ENCODE measurements around the gene CYP4A11. TPM values are rescaled to one million over a fixed set of nuclear protein-coding genes. Genes with fewer than 3 reads are reported as not detected.
"Not testable (repeated sequence)": the region's sequence is repeated elsewhere in the genome, so short reads cannot be mapped to it uniquely, and the experiment has no call there.

CYP4A11 gene
- total RNA-seq, 1 experiment from 2014 or later, result not detected

DNA sequence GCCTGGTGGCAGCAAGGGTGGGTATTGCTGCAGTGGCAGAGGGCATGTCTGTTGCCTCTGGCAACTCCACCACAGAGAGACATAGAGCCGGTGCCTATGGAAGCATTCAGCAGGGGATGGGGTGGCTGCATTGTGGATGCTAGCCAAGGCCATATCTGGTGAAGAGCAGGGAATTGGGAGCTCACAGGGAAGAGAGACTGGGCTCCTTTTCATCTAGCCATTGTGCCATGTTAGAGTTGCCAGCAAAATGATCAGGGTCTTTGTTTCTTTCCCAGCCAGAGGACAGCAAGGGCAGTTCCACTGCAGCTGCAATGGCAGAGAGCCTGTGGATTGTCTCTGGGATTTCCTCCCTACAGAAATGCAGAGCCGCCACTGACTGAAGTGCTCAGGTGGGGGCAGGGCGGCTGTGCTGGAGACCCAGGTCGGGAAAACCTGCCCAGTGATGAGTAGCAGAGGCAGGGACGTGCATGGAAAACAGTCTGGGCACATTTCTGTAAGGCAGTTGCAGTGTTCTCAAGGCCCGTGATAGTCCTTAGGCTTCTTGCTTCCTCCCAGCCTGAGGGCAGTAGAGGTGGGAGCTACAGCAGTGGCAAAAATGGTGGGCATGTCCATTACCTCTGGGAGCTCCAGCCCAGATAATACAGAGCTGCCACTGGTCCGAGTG is 42.0 kb upstream of the CYP4A11 start:
- BruUV-seq (replicated peaks), result no TSS peak

GRCh38 chr1:46969014-46969619 is 27.8 kb upstream of the CYP4A11 start:
- H2AFZ ChIP-seq (ENCODE audit: low read length), result no peak overlapping the region
- H3K36me3 ChIP-seq (ENCODE audit: low read depth, low read length), result no peaks in the 10 kb centered on the region
- H3F3A ChIP-seq (ENCODE audit: low read length, unreplicated experiment), result no peaks in the 10 kb centered on the region
- H3K27me3 ChIP-seq (ENCODE audit: low read length), result no peaks in the 10 kb centered on the region
- CTCF ChIA-PET, result no interaction called here
- DNase-seq, result peak; percentile 14
- ATAC-seq, result no peak
- no peaks in the 10 kb centered on the region for H3K4me1 ChIP-seq (ENCODE audit: insufficient read depth, low read length)
- POLR2A ChIA-PET (ENCODE audit: unreplicated experiment), result no interaction called here
- no TSS peak for BruUV-seq (replicated peaks)
- H3K4me2 ChIP-seq (ENCODE audit: low read length), result no peak overlapping the region
- H3K9me2 ChIP-seq (replicated peaks; ENCODE audit: low read length), result no peaks in the 10 kb centered on the region
- intact Hi-C loops (cut with micrococcal nuclease), result no loop called here
- no peaks in the 10 kb centered on the region for H4K20me1 ChIP-seq (ENCODE audit: low read length)
- TF ChIP-seq, protein P1, sequence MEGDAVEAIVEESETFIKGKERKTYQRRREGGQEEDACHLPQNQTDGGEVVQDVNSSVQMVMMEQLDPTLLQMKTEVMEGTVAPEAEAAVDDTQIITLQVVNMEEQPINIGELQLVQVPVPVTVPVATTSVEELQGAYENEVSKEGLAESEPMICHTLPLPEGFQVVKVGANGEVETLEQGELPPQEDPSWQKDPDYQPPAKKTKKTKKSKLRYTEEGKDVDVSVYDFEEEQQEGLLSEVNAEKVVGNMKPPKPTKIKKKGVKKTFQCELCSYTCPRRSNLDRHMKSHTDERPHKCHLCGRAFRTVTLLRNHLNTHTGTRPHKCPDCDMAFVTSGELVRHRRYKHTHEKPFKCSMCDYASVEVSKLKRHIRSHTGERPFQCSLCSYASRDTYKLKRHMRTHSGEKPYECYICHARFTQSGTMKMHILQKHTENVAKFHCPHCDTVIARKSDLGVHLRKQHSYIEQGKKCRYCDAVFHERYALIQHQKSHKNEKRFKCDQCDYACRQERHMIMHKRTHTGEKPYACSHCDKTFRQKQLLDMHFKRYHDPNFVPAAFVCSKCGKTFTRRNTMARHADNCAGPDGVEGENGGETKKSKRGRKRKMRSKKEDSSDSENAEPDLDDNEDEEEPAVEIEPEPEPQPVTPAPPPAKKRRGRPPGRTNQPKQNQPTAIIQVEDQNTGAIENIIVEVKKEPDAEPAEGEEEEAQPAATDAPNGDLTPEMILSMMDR (conservative IDR thresholded peaks at IDR 0.05; ENCODE audit: low read depth, low read length), result peak; percentile 52
- TF ChIP-seq EZH2 (IDR thresholded peaks at IDR 0.05; ENCODE audit: low read length, unreplicated experiment), result no peak
- no peaks in the 10 kb centered on the region for H3K9me3 ChIP-seq (ENCODE audit: low read length)
- H3K27ac ChIP-seq (ENCODE audit: low read length), result no peak overlapping the region
- no peak overlapping the region for H3K9ac ChIP-seq (ENCODE audit: low read length)
- H3K79me2 ChIP-seq (ENCODE audit: low read length), result no peaks in the 10 kb centered on the region
- H3K4me3 ChIP-seq (ENCODE audit: low read length), result no peak overlapping the region

More for the DNA sequence above, 42.0 kb upstream of the CYP4A11 start:
- Histone ChIP-seq H3K9ac (ENCODE audit: low read length) (no peak overlapping the region), H3K36me3 (ENCODE audit: low read depth, low read length) (no peaks in the 10 kb centered on the region), H3K4me3 (ENCODE audit: low read length) (no peak overlapping the region), H3K9me3 (ENCODE audit: low read length) (no peaks in the 10 kb centered on the region), H3F3A (ENCODE audit: low read length, unreplicated experiment) (no peaks in the 10 kb centered on the region), H3K27ac (ENCODE audit: low read length) (no peak overlapping the region), H3K79me2 (ENCODE audit: low read length) (no peaks in the 10 kb centered on the region), H4K20me1 (ENCODE audit: low read length) (no peaks in the 10 kb centered on the region), H3K4me2 (ENCODE audit: low read length) (no peak overlapping the region), H3K4me1 (ENCODE audit: insufficient read depth, low read length) (no peaks in the 10 kb centered on the region), H3K9me2 (replicated peaks; ENCODE audit: low read length) (no peaks in the 10 kb centered on the region), H2AFZ (ENCODE audit: low read length) (no peak overlapping the region), H3K27me3 (ENCODE audit: low read length) (peaks cover 28% of the 10 kb centered on the region)
- intact Hi-C loops (cut with micrococcal nuclease), result no loop called here
- POLR2A ChIA-PET (ENCODE audit: unreplicated experiment), result no interaction called here
- no peak for TF ChIP-seq EZH2phosphoT487 (IDR thresholded peaks at IDR 0.05; ENCODE audit: borderline replicate concordance, low read length)
- TF ChIP-seq, protein P1 (conservative IDR thresholded peaks at IDR 0.05; ENCODE audit: low read depth, low read length), result no peak
- no peak for TF ChIP-seq EZH2 (IDR thresholded peaks at IDR 0.05; ENCODE audit: low read length, unreplicated experiment)
- CTCF ChIA-PET, result no interaction called here
- ATAC-seq (no peak), DNase-seq (no peak)

DNA sequence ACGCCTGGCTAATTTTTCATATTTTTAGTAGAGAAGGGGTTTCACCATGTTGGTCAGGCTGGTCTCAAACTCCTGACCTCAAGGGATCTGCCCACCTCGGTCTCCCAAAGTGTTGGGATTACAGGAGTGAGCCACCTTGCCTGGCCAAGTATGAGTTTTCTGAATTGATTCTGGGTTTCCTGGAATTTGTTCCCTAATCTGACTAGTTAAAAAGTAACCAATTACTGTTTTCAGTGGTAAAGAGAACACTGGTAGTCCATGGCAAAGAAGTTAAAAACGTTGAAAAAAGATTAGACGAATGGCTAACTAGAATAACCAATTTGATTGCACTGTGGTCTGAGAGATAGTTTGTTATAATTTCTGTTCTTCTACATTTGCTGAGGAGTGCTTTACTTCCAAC is 21.0 kb upstream of the CYP4A11 start:
- H3K9ac ChIP-seq (ENCODE audit: low read length); DNase-seq; H3K36me3 ChIP-seq (ENCODE audit: low read depth, low read length); H3K9me2 ChIP-seq (replicated peaks; ENCODE audit: low read length); POLR2A ChIA-PET (ENCODE audit: unreplicated experiment); H4K20me1 ChIP-seq (ENCODE audit: low read length); H2AFZ ChIP-seq (ENCODE audit: low read length); H3K4me1 ChIP-seq (ENCODE audit: insufficient read depth, low read length); H3K27me3 ChIP-seq (ENCODE audit: low read length); CTCF ChIA-PET; H3K9me3 ChIP-seq (ENCODE audit: low read length); BruUV-seq (replicated peaks); H3K27ac ChIP-seq (ENCODE audit: low read length); H3F3A ChIP-seq (ENCODE audit: low read length, unreplicated experiment); H3K4me3 ChIP-seq (ENCODE audit: low read length); H3K4me2 ChIP-seq (ENCODE audit: low read length); ATAC-seq; H3K79me2 ChIP-seq (ENCODE audit: low read length); intact Hi-C loops (cut with micrococcal nuclease): not testable (repeated sequence)

All from PC-3 (cell line).